Dermis microvascular lymphatic vessel endothelial cell (primary cell): Measurements from ENCODE around the gene C2CD2. TPM values are rescaled to one million over a fixed set of nuclear protein-coding genes. Genes with fewer than 3 reads are reported as not detected.

Experiments
- DNase-seq, 2 donors: peaks; one replicate each; pipeline versions ENCODE4 v3.0.0 to v3.0.0-alpha.2; 2010; ENCODE audit warnings: low read depth in 2 of 2
- total RNA-seq: library from RNA; depleted of rRNA; stranded (reverse); fragments of >200 nt; gene quantifications from 2 replicates; pipeline ENCODE4 v1.2.1, GENCODE V29; 2014

Gene C2CD2
- total RNA-seq, 1 donor from 2014 or later: 25.5 TPM

DNA sequence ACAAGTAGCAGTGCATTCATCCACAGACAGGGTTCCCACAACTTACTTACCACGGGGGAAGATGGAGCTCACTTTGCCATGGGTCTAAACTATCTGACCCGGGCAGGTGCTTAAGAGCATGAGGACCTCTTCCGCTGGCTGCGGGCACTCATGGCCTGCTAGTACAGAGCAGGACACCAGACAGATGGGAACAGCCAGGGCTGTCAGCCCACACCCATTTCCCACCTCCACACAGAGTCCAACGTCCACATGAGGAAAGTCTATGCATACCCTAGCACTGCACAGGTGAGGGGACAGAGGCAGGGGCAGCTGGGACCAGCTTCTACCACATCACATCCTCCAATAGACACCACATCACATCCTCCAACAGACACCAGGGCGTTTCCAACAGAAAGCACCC, 38.9 kb downstream of the C2CD2 start:
- DNase-seq: no peak

GRCh38 chr21:41914358-41914757, 39.5 kb downstream of the C2CD2 start:
- DNase-seq: no peak

DNA sequence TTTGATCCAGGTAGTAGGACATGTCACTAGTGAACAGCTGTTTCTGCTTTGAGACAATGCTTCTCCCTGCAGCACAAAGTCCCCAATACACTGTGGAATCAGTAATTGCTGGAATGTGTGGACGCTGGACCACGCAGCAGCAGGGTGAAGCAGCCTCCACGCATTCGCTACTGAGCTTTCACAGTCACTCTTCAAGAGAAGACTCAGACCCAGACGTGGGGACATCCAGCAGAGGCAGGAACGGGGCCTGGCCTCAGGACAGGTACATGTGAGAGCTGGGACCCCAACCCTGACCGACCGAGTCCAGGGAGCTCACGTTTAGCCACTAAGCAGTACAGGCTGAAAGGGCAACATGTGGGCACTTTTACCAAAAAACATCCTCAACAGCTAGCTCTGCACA, 40.6 kb downstream of the C2CD2 start:
- no peak for DNase-seq

GRCh38 chr21:41908829-41909228, 45.0 kb downstream of the C2CD2 start:
- DNase-seq: no peak

GRCh38 chr21:41907496-41908258, 46.1 kb downstream of the C2CD2 start:
- no peak for DNase-seq

DNA sequence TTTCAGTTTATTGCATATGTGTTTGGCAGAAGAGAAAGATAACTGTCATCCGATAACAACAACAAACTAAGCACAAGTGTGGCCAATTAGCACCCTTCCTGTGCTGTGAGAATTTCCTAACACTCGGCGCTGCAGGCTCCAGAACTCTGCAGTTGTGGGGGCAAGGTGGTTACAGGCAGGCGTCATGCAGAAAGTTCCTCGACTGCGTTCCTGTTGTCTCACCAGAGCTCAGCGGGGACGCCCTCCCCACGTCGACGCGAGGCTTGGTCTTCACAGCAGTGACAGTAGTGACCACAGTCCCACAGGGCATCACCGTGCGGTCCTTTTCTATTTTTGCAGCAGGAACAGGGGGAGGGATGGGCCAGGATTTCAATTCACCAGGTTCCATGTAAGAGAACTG, 47.0 kb downstream of the C2CD2 start:
- DNase-seq: no peak

DNA sequence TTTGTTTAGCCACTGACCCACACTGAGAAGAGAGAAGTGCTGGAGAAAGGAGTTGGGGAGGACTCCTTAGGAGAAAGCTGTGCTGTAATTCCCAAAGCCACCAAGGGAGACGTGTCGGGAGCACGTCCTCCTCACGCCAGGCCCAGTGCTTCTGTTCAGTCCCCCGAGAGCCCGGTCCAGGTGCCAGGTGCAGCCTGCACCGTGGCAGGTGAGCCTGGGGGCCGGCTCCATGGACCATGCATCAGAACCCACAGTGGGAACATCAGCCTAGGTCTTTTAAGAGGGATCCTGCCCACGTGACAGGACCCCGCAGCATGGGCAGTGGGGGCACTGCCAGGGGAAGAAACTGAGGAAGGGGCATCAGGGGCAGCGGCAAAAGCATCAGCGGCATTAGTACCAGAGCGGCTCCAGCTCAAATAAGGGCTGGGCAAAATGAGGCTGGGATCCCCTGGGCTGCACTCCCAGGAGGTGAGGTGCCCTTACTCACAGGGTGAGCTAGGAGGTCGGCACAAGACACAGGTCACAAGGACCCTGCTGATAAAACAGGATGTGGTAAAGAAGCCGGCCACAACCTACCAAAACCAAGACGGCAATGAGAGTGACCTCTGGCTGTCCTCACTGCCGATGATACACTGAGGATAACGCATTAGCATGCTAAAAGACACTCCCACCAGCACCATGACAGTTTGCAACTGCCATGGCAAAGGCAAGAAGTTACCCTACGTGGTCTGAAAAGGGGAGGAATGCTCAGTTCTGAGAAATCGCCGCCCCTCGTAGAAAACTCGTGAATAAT, 50.1 kb downstream of the C2CD2 start:
- no peak for DNase-seq

GRCh38 chr21:41902946-41903345, 50.9 kb downstream of the C2CD2 start:
- no peak for DNase-seq

DNA sequence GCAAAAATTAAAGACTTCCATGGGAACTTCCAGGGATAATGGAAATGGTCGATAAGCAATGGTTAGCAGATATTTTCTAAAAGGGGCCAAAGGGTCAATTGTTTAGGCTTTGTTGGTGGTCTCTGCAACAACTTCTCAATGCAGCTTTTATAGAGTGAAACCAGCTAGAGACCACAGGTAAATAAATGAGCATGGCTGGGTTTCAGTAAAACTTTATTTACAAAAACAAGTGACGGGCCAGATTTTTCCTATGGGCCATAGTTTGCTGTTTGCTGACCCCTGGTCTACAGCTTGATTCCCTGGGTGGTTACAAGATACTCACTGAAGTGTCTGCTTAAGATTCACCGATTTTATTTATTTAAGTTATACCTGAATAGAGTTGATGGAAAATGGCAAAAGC, 52.0 kb downstream of the C2CD2 start:
- DNase-seq: no peak

DNA sequence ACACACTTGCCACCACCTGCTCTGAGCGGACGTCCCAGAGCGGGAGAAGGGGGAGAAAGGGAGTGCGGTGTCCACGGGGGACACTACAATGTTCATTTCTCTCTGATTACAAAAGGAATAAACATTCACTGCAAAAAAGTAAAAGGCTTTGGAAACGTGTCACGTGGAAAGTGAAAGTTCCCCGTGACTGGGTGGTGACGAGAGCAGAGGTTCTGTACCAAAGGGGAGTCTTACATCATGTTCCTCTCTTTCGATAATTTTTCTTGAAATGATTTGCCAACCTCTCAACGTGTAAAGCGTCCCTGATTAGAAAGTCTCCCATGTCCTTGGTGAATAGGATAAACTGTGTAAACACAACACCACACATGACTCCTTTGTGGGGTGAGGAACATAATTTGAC, 52.7 kb downstream of the C2CD2 start:
- no peak for DNase-seq

- no peak for DNase-seq
Observed at GRCh38 chr21:41900401-41900800, 53.4 kb downstream of the C2CD2 start.

DNA sequence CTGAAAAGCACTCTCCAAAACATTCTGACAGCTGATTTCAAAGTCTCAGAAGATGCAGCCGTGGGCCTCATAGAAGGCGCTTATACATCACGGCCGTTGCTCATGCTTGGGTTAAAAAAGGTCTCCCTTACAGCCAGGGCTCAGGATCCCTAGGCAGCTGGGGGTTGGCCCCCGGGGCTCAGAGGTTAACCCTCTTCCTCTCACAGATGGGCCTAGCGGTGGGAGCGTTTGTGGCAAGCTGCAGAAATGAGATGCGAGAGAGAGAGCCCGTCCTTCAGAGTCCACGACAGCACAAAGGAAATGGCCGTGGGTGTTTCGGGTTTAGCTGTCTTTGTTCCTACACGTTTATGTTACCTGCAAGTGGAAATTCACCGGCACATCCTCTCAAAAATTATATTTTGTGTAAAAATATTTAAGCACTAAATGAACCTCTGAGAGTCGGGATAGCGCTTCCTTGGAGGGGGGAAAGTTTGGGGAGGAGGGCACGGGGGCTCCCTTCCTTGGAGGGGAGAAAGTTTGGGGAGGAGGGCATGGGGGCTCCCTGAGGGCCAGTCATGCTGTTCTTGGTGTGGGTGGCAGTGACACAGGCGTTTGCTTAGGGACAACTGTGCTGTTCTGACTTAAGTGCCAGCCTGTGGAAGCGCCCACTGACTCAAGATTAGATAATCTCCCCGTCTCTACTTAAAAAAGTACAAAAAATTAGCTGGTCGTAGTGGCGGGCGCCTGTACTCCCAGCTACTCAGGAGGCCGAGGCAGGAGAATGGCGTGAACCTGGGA, 54.2 kb downstream of the C2CD2 start:
- no peak for DNase-seq

DNA sequence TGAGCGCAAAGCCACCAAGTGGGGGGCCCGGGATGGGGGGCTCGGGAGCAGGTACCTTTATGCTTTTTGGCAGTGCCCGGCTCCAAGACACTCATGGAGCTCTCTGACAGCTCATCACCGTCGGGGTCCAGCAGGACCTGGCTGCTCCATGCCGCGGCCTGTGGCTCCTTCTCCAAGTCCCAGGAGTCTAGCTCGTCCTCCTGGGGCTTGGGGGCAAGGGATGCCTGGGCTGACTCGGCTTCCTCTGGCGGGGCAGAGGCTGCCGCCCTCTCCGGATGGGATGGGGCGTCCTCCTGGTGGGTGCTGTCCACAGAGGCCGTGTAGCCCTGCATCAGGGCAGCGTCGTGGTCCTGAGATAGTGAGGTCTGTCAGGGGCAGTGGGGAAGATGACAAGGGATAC, 54.8 kb downstream of the C2CD2 start:
- no peak for DNase-seq

GRCh38 chr21:41897700-41898099, 56.1 kb downstream of the C2CD2 start:
- DNase-seq: no peak

DNA sequence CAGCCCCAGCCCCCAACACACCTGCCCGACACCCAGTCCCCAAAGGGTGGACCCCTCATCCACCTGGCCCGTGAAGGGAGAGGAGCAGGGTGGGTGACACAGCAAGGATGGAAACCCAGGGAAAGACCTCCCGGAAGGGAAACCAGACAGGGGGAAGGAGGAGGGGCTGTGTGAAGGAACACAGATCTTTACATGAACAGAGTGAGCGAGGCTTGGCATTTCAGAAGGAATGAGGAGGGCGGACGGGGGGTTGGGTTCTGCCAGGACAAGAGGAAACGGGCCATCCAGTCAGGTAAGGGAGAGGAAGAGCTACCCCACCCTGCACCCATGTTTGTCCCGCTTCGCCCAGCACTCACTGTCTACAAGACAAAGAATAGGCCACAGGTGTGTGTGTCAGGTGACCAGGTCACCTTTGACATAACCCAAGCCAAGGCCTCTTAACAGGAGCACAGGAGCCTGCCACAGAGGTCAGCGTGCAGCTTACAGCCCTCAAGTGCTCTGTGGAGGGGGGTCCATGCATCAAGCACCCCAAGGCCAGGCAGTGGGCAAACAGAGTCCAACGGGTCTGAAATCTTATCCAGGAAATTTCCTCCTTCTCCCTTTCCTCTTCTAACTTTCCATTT, 56.7 kb downstream of the C2CD2 start:
- no peak for DNase-seq

- DNase-seq: peak in 1 of 2 donors; percentile 35
Observed at GRCh38 chr21:41895643-41896493, 58.0 kb downstream of the C2CD2 start.

GRCh38 chr21:41894922-41895557, 58.8 kb downstream of the C2CD2 start:
- peak in 1 of 2 donors; percentile 64 for DNase-seq

- no peak for DNase-seq
Observed at GRCh38 chr21:41894511-41894910, 59.3 kb downstream of the C2CD2 start.

DNA sequence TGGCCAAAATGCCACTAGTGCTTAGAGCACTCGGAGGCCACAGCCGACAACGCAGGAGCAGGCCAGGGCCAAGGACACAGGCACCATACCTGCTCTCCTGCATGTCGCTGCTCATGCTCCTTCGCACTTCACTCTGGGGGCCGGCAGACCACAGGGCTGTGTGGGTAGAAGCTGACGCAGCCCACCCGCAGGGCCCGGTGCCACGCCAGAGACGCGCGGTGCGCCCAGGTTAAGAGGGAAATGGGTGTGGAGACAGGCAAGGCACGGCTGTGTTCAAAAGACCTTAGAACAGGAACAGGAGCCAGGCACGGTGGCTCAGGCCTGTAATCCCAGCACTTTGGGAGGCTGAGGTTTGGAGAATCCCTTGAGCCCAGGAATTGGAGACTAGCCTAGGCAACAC, 61.1 kb downstream of the C2CD2 start:
- DNase-seq: no peak

DNA sequence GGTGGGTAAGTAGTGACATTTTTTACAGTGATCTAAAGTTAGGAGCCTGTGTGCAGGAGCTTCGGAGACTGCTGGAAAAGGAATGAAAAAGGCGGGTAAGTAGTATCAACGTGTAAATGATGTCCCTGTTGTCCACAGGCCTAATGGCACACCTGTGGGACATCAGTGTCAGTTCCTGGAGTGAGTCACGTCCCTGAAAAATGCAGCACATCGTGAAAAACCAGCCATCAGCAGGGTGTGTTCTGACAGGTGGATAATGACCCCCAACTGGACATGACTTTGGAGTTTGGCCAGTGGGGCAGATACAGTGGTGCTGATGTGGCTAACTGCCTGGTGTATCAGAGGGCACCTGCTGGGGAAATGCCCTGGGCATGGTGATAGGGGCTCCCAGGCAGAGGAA, 62.7 kb downstream of the C2CD2 start:
- no peak for DNase-seq
